HG03196 (cell line): ENCODE data around the gene SHROOM1.
A peak's percentile ranks its signal among the peaks of the same experiment; 100 is the strongest.

Source experiments
- ATAC-seq: cut with Tn5 transposase; IDR thresholded peaks from one replicate; pipeline ENCODE4 v1.9.1; 2021; ENCODE audit not compliant: unreplicated experiment

Gene SHROOM1

DNA sequence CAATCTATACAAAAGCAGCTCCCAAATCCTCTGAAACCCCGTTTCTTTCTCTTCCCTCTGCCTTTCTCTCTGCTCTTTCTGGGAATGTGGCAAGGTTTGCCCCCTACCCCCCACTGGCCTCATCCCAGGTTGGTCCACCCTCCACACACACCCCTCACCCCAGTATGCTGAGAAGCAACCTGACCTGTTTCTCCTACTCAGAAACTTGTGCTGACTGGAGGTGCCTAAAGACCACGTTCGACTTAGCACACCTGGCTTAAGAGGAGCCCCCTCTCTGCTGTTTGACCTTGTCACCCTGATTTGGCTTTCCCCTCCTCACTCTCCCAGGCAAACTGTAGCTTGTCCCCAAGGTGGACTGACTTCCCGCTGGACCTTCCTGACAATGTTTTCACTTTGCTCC, 52.3 kb downstream of the SHROOM1 start:
- no peak for ATAC-seq

DNA sequence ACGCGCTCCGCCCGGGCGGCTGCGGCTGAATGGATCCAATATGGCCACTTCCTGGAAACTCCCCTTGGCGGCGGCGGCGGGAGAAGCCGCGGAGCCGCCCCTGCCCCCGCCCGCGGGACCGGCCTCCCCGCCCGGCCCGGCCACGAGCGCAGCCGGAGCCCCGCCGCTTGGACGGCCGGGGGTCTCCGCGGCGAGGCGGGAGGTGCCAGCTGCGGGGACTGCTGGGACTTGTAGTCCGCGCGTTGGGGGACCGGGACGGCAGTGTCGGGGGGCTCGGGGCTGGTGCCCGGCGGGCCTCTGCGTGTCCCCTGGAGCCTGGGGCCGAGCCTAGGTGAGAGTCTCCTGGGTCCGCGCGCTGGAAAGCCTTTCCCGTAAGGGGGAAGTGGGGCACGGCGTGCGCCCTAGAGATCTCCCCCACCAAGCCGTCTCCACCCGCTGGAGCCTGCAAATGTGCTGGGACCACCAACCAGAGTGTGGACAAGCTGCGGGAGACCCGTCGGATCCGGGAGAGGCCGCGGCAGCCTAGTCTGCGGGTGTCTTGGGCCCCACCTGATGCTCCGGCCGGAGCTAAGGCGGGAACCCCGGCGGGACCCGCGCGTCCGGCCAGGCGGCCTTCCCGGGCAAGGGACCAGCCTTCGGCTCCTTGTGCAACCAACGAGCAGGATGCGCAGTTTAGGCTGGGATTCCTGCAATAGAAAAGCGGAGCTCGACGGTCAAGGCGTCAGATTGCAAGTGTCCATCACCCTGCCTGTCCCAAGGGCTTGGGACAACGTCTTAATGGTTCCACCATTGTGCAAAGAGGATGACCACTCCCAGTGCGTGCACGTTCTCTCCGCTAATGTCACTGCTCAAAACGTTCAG, 53.0 kb downstream of the SHROOM1 start, which contains the start of gene SEPTIN8:
TSS of gene SEPTIN8 (minus strand) at position 31 of the 861 bp plus-strand sequence. CDS start 102 bp downstream, outside the sequence.
- peak; percentile 55 for ATAC-seq

DNA sequence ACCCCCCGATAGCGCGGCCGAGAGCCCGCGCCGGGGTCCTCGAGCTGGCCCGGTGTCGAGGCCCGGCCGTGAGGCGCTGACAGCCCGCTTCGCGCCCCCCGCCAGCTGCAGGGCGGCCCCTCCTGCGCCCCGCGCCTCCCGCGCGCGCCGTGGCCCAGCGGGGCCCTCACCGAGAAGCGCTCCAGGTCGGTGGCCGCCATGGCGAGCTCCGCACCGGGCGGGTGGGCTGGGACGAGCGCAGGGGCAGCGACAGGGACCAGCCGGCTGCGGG, 53.6 kb downstream of the SHROOM1 start:
- ATAC-seq, result no peak

DNA sequence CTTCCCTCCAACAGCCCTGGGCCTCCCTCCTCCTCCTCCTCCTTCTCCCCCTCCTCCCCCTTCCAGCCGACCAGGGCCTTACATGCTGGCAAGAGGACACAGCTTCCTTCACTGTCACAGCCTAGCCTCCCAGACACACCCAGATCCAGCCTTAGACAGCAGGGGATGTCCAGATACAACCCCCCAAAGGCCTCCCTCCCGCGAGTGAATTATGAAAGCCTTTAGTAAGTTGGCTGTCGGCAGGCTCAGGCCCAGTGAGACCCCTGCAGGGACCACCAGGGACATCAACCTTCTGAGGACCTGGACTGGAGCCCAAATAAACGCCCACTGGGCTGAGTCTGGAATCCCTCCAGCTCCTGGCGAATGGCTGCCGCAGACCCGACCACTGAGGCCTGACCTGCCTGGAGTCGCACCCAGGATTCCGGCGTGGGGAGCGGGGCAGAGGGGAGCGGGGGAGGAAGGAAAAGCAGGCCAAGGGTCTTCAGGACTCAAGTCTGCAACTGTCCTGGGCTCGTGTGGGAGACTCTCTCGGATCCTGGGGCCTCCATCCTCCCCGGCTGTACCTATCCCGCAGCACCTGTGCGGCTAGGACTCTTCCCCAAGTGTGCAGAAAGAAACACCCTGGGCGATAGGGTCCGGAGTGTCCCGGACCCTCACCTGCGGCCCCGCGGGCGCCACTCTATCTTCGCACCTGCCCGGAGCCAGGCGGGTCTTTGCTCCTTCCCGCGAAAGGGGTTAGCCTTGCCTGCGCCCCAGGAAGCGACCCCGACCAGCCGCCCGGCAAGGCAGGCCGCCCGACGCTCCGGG, 54.1 kb downstream of the SHROOM1 start:
- no peak for ATAC-seq

DNA sequence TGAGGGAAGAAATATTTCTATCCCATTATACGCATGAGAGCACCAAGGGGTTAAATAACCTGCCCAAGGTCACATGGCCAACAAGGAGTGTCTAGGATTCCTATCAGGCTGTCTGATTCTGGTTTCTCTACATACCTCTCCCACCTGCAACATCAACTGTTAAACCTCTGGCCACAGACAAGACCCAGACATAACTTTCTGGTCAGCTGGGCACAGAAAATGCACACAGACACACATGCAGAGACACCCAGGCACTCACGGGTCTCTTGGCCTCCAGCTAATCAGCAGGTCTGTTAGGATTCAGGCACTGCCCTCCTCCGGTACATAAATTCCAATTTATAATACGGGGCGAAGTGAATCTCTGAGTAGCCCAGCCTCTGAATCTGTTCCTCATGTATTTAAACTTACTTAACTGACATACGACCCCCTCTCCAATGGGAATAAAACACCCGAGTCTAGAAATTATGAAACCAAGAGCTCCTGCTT, 54.9 kb downstream of the SHROOM1 start:
- no peak for ATAC-seq

DNA sequence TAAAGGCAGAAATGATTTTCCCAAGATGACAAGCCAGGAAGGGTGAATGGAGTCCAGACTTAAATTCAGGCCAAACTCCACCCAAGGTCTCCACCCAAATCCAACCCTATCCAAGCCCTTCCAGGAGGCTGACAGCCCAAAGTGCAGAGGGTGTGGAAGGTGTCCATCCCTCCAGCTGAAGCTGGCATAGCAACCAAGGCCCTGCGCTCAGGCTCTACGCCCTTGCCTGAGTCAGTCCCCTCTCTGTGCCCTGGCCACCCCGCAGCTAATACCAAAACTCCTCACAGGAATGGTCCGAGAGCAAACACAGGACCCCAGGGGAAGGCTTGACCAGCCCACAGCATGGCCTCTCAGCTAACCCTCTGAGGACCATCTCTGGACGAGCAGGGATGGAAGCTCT, 55.6 kb downstream of the SHROOM1 start:
- no peak for ATAC-seq

DNA sequence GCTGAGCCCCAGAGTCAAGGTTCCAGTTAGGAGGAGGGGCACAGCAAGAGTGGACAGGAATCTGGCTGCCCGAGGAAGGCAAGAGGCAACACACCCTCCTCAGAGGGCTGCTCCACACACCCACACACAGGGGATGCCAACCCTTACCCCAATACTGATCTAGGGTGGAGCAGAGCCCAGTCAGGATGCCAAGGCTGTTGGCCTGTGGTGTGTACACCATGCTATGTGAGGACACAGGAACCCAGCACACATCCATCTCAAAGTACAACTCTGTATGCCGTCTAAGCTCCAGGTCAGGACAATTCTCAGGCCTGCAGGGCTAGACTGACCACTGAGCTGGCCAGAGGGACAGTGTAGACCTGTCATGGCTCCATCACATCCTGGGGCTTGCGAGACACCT, 56.0 kb downstream of the SHROOM1 start:
- no peak for ATAC-seq

DNA sequence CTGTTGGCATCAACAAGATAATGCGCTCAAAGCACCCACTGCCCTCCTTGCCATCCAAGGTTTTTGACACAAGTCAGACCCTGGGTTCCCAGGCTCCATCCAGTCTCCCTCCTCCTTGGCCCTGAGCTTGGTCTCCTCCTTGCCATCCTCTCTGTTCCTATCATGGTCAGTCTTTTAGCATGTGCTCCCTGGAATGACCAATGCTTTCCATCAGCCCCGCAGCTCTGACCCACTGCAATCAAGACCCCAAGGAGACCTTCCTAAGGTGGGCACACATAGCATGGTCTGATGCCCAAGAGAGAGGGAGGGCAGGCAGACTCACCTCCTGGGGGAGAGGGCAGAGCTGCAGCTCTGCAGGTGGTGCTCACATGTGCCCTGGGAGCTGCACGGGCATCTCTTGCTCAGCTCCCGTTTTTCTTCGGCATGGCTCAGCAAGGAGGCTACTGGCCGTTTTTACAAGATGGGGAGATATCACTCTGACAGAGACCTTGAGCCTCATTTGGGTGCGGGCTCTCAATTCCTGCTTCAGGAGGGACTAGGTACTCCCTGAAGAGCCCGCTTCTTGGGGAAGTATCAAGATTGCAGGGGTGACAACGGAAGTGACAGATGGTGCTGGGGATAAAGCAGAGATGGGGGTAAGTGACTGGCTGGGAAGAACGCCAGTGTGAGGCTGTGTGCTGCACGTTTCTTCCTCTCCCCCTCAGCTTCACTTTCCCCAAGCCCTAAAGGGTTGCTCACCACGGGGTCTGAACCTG, 56.7 kb downstream of the SHROOM1 start:
- ATAC-seq, result no peak

DNA sequence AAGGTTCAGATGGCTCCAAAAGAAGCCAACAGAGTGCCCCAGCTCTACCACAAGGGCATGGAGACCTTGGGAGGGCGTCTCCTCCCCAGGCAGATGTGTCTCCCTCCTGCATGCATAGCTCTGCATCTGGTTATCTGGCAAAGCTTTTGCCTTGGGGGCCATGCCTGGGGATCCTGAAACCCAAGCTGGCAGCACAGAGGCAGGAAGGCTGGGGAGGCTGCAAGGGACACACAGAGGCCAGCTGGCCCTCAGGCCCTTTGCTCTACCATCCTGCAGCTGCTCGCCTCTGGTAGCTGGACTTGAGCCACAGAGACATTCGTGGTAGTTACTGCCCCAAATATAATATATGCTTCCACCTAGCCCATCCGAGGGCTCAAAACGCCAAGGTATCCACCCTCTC, 57.3 kb downstream of the SHROOM1 start:
- ATAC-seq, result no peak

DNA sequence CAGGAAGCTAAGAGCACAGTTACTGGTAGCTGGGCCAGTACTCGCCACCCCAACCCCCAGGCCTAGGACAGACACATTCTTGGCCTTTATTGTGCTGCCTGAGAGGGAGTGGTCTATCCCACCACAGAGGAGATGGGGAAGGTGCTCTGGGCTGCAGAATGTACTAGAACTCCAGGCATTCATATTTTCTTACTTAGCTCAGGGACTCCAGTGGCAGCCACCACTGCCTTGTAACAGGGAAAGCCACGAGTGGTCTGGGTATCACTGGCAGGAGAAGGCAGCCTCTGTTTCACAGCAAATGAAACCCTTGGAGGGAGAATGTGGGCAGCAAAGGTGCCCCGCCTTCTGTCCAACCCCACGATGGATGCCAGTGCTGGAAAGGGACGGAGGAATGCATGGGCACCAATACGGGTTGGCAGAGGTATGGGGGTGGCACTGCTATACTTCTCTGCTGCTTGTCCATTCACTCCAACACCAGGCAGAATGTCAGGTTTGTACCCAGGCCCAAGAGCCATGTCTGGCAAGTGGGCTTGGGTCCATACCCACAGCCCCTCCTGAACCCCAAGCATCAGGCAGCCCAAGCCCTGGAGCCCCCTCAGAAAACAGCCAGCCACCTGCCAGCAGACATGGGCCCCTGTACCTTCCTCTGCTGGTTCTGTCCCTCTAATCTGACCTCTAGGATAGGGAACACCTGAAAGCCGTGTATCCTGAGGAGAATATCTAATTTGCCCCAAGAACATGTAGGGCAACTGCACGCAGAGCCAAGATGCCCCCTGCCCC, 58.0 kb downstream of the SHROOM1 start:
- no peak for ATAC-seq
